Prostate gland (tissue), 2 donors: ENCODE results near the gene R3HDM2.

Experiments
- CTCF ChIP-seq, 4 experiments: fragments of 200-600 bp in 2 of 4; fragments of 450-650 bp in 2 of 4; sonication (generic) in 2 of 4; IDR thresholded peaks; 1 replicate in 3 of 4; 2 replicates in 1 of 4; pipeline ENCODE4 v1.5.1; 2016 to 2019; ENCODE audit warnings: antibody characterized with exemption in 4 of 4, mild to moderate bottlenecking in 2 of 4, moderate library complexity in 2 of 4
- POLR2A ChIP-seq: fragments of 450-650 bp; IDR thresholded peaks from one replicate; pipeline ENCODE4 v1.6.1; 2016; ENCODE audit warnings: antibody characterized with exemption, mild to moderate bottlenecking

GRCh38 chr12:57385586-57385985, 45.3 kb downstream of the R3HDM2 start:
- TF ChIP-seq CTCF (IDR thresholded peaks at IDR 0.05) (no peak), POLR2A (no peak)
